Stimulated activated naive CD4-positive, alpha-beta T cell treated with Interleukin-2 at 50 U/mL for 16 hours (primary cell): ENCODE data around the gene EFCAB7.
A peak's percentile ranks its signal among the peaks of the same experiment; 100 is the strongest.

Source experiments
- DNase-seq: peaks from one replicate; lab custom pipeline; 2025; lab: John Stamatoyannopoulos, UW

The EFCAB7 gene

DNA sequence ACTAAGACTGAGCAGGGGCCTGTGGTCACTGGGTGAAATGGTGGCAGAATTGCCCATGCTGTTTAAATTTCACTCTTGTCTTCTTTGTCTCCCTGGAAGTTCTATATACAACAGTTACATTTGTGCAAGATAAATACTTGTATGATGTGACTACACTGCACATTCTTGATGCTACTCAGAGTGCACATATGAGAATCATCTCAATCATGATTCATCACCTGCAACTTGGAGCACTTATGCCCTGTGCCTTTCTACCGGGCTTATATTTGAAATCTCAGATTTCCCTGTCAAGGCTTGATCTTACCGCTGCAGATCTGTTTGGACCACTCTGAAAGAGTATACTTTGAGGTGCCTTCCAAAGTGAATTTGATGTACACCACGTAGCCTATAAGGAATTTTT is 80.5 kb downstream of the EFCAB7 start:
- DNase-seq = no peak

DNA sequence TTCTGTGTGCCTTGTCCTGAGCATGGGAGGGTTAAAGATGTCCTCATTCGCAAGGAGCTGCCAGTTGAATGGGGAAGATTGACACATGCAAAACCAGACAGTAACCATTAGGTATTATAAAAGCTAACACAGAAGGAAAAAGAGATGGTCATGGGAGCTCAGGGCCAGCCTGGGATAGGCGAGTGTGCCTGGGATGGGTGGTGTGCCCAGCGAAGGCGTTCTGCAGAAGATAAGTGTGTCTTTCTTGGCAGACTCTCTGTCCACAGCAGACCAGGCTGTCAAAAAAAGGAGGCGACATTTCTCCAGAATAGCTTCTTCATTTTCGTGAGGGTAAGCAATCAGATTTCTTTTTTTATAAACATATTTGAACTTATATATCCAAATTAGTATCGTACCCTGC is 84.0 kb downstream of the EFCAB7 start:
- DNase-seq = no peak

DNA sequence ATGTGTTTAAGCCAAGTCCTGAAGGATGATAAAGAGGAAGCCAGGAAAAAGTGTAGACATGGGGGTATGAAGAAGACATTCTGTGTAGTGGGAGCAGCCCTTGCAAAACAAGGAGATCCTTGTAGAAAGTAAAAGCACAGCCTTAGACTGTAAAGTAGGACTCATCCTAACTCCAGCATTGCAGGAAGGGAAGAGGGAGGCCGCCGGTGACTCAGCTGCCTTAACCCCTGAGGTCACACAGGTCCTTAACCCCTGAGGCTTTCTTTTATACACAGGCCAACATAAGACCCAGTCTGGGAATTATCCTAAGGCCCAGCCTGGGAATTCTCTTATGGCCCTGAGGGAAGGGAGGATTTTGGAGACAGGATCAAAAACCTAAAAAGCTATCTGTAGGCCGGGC is 87.9 kb downstream of the EFCAB7 start:
- DNase-seq = no peak

DNA sequence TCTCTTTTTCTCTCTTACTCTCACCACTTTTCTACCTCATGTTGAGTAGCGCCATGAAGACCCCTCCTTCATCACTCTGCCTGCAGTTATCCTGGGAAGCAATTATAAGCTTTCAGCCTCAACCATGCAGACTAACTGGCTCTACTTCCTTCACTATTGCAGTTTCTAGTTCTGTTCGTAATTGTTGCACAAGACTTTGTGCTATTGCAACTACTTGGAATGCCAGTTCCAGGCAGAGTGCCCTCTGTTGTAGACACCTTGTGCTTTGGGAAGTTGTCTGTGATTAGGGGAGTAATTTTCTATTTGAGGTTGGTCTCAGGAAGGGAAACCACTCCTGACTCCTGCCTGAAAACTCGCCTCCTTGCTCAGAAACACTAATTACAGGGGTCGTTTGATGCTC is 89.2 kb downstream of the EFCAB7 start:
- no peak for DNase-seq

DNA sequence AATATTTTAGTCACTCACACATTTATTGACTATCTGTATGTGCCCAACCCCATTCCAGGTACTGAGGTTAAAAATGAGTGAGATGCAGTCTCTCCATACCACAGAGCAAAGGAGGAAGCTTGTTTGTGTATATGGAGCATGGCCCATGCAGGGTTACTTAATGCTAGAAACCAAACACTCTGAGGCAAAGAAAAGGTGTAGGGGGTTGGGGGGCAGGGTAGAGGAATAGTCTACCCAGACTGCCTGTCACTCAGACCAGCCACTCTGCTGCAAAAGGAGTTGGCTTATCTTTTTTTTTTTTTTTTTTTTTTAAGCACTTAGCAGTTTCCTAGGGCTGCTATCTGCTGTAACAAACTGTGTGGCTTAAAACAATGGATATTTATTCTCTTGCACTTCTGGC is 89.6 kb downstream of the EFCAB7 start:
- no peak for DNase-seq

DNA sequence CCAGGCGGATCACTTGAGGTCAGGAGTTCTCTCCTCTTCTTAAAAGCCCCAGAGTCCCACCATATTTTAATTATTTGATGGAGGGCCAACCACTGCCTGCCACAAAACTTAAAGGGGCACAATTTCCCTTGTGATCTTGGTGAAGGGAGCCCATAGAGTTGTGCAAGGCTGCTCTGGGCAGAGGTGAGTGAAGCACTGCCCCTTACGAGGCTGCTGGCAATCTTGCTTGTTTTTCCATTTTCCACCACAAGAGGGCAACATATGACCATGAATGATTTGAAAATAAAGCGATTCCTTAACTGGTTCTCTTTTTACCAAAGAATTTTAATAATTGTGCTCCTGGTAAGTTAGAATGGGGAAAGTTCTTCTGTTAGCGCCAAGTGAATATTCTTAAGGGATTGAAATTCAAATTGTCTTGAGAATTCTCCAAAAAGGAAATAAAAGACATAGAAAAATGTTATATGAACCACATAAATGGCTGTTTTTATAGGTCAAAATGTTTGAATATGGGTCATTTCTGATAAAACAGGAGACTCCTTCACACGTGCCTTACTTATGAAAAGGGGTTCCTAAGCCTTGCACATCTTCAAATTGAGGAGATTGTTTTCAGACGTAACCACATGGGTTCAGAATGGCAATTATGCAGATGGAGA is 92.6 kb downstream of the EFCAB7 start:
- peak; percentile 25 for DNase-seq

DNA sequence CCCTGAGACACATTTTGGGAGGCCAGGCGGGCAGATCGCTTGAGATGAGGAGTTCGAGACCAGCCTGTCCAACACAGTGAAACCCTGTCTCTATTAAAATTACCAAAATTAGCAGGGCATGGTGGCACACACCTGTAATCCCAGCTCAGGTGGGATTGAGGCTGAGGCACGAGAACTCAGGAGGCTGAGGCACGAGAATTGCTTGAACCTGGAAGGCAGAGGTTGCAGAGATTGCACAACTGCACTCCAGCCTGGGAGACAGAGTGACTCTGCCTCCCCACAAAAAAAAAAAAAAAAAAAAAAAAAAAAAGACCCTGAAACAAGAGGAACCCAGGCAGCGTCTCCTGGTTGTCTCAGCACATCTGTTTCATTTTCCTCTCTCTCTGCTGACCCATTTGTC is 94.1 kb downstream of the EFCAB7 start:
- no peak for DNase-seq

DNA sequence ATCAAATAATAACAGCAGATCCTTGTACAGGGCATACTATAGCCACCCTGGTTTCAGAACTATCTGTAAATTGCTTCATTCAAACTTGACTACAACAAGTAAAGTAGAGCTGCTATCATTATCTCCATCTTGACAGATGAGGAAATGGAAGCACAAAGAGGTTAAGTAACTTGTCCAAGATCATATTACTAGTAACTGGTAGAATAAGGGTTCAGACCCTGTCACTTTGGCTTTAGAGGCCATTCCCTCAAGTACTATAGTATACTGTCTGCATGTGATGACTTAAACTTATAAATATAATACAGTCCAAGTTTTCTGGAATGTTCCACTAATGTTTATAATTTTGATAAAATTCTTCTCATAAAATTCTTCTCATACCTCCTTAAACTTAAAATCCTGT is 94.7 kb downstream of the EFCAB7 start:
- no peak for DNase-seq

DNA sequence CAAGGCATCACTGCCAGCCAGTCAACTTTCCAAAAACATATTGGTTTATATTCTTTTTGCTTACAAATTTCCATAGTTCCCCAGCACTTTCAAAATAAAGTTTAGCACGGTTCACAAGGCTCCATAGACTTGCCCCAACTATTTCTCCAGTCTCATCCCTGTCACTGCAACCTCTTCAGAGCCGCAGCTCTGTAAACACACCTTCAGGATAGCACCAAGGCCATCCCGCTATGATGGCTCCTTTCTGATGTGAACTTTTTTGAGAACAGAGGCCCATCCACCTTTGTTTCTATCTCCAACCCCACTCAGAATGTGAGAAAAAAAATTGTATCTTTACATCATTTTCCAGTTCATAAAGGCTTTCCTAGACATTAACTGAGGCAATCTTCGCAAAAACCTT is 96.2 kb downstream of the EFCAB7 start:
- DNase-seq = no peak

DNA sequence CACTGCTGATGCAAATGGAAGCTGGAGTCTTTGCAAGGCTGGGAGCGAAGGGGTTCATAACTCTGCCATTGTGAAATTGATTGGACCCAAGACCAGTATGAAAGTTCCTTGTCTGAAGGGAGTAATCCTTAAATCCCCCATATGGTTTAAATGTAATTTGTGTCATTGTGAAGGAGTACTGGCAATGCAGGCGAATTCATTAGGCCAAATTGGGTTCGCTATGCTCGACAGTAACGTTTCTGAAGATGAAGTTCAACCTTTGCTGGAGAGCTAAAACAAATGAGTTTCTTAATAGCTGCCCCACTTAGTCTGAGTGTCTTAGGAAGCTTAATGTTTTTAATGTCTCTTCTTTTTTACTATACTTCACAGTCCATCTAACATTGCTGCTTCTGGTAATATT is 97.3 kb downstream of the EFCAB7 start:
- no peak for DNase-seq

DNA sequence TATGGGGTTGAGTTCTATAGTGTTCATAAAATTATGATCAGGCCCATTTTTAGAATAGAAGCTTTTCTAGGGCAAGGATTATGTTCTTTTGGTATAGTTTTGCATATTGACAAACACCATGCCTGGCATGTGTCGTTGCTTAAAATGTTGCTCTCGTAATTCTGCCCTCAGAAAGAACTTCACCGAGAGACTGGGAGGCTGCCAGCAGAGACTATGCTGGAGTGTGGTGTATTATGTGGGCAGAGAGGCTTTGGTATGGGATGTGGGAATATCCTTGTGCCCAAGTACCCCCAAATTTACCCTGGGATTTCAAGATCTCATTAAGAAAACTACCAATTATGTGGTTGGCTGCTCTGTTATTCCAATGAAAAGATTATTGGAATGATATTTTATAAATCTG is 97.8 kb downstream of the EFCAB7 start:
- DNase-seq = no peak

DNA sequence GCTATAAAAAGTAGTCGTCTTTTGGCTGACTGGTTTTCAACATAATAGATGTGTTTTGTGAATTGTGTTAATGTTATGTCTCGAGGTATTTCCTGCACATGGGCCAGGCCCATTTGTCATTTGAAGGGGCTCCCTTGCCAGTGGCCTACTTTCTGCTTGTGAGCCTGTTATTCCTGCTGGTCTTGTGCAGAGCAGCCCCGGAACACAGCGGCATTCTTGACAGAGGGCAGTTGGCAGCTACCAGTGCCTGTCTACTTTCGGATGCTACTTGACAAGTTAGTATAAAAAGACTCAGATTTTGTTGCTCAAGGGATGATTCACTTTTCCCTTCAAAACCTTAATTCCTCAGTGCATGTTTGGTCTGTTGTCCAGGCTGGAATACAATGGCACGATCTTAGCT is 98.4 kb downstream of the EFCAB7 start:
- DNase-seq = no peak
